OCI-LY3 (cell line): Measurements from ENCODE around the gene PRODH.

Source experiments
- EZH2phosphoT487 ChIP-seq: fragments of 200-600 bp; shearing (Covaris generic); IDR thresholded peaks from 2 replicates; pipeline ENCODE4 v1.6.1; 2018; ENCODE audit warnings: antibody characterized with exemption, mixed run types, low read depth
- TF ChIP-seq, protein P1 (sequence below): fragments of 200-600, 300-600 bp; sonication (generic); IDR thresholded peaks from 2 replicates; pipeline ENCODE4 v1.5.1; 2014; ENCODE audit warnings: antibody characterized with exemption, low read length, low read depth

- TF ChIP-seq, protein P1, sequence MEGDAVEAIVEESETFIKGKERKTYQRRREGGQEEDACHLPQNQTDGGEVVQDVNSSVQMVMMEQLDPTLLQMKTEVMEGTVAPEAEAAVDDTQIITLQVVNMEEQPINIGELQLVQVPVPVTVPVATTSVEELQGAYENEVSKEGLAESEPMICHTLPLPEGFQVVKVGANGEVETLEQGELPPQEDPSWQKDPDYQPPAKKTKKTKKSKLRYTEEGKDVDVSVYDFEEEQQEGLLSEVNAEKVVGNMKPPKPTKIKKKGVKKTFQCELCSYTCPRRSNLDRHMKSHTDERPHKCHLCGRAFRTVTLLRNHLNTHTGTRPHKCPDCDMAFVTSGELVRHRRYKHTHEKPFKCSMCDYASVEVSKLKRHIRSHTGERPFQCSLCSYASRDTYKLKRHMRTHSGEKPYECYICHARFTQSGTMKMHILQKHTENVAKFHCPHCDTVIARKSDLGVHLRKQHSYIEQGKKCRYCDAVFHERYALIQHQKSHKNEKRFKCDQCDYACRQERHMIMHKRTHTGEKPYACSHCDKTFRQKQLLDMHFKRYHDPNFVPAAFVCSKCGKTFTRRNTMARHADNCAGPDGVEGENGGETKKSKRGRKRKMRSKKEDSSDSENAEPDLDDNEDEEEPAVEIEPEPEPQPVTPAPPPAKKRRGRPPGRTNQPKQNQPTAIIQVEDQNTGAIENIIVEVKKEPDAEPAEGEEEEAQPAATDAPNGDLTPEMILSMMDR: no peak
- no peak for TF ChIP-seq EZH2phosphoT487
Measured at GRCh38 chr22:18965526-18966421, 29.7 kb upstream of the PRODH start.
